ENCODE results near the gene PYROXD2.

Gene PYROXD2

GRCh38 chr10:98418665-98419468 is 3.9 kb upstream of the PYROXD2 start:
- TF ChIP-seq FOXM1 (IDR thresholded peaks at IDR 0.05; ENCODE audit: borderline replicate concordance, low read depth) (no peak), CREB1 (IDR thresholded peaks at IDR 0.05; ENCODE audit: low read depth) (no peak), REST (IDR thresholded peaks at IDR 0.05; ENCODE audit: low read depth) (no peak), ZBTB7A (IDR thresholded peaks at IDR 0.05; ENCODE audit: low read depth) (no peak), TAF1 (IDR thresholded peaks at IDR 0.05; ENCODE audit: low read depth) (no peak), TCF12 (IDR thresholded peaks at IDR 0.05; ENCODE audit: low read depth) (no peak), EP300 (IDR thresholded peaks at IDR 0.05; ENCODE audit: borderline replicate concordance) (no peak), EGR1 (IDR thresholded peaks at IDR 0.05) (no peak), MAX (IDR thresholded peaks at IDR 0.05) (no peak), USF1 (IDR thresholded peaks at IDR 0.05) (no peak), TEAD4 (IDR thresholded peaks at IDR 0.05) (no peak), RAD21 (IDR thresholded peaks at IDR 0.05; ENCODE audit: low read depth) (no peak), YY1 (IDR thresholded peaks at IDR 0.05; ENCODE audit: low read depth) (no peak)

GRCh38 chr10:98417973-98418664 is 3.1 kb upstream of the PYROXD2 start:
- no peak for TF ChIP-seq EP300 (IDR thresholded peaks at IDR 0.05; ENCODE audit: borderline replicate concordance)
- no peak for TF ChIP-seq MAX (IDR thresholded peaks at IDR 0.05)
- TF ChIP-seq FOXM1 (IDR thresholded peaks at IDR 0.05; ENCODE audit: borderline replicate concordance, low read depth), result no peak
- TF ChIP-seq ZBTB7A (IDR thresholded peaks at IDR 0.05; ENCODE audit: low read depth), result no peak
- no peak for TF ChIP-seq USF1 (IDR thresholded peaks at IDR 0.05)
- TF ChIP-seq CREB1 (IDR thresholded peaks at IDR 0.05; ENCODE audit: low read depth), result no peak
- TF ChIP-seq TAF1 (IDR thresholded peaks at IDR 0.05; ENCODE audit: low read depth), result no peak
- TF ChIP-seq EGR1 (IDR thresholded peaks at IDR 0.05), result no peak
- no peak for TF ChIP-seq NFIC (IDR thresholded peaks at IDR 0.05)
- TF ChIP-seq RAD21 (IDR thresholded peaks at IDR 0.05; ENCODE audit: low read depth), result no peak
- no peak for TF ChIP-seq CEBPB (IDR thresholded peaks at IDR 0.05)
- TF ChIP-seq YY1 (IDR thresholded peaks at IDR 0.05; ENCODE audit: low read depth), result no peak
- TF ChIP-seq TCF12 (IDR thresholded peaks at IDR 0.05; ENCODE audit: low read depth), result no peak
- no peak for TF ChIP-seq REST (IDR thresholded peaks at IDR 0.05; ENCODE audit: low read depth)
- TF ChIP-seq TEAD4 (IDR thresholded peaks at IDR 0.05), result no peak

GRCh38 chr10:98417481-98417959 is 2.5 kb upstream of the PYROXD2 start:
- no peak for TF ChIP-seq ZBTB7A (IDR thresholded peaks at IDR 0.05; ENCODE audit: low read depth)
- no peak for TF ChIP-seq TCF12 (IDR thresholded peaks at IDR 0.05; ENCODE audit: low read depth)

- no peak for TF ChIP-seq RAD21 (IDR thresholded peaks at IDR 0.05; ENCODE audit: low read depth)
- no peak for TF ChIP-seq TAF1 (IDR thresholded peaks at IDR 0.05; ENCODE audit: low read depth)
- TF ChIP-seq CREB1 (IDR thresholded peaks at IDR 0.05; ENCODE audit: low read depth), result no peak
- TF ChIP-seq NFIC (IDR thresholded peaks at IDR 0.05), result no peak
- TF ChIP-seq FOXM1 (IDR thresholded peaks at IDR 0.05; ENCODE audit: borderline replicate concordance, low read depth), result no peak
- no peak for TF ChIP-seq ZBTB7A (IDR thresholded peaks at IDR 0.05; ENCODE audit: low read depth)
- no peak for TF ChIP-seq USF1 (IDR thresholded peaks at IDR 0.05)
- TF ChIP-seq EP300 (IDR thresholded peaks at IDR 0.05; ENCODE audit: borderline replicate concordance), result no peak
- no peak for TF ChIP-seq CEBPB (IDR thresholded peaks at IDR 0.05)
- TF ChIP-seq REST (IDR thresholded peaks at IDR 0.05; ENCODE audit: low read depth), result no peak
- no peak for TF ChIP-seq TEAD4 (IDR thresholded peaks at IDR 0.05)
- no peak for TF ChIP-seq TCF12 (IDR thresholded peaks at IDR 0.05; ENCODE audit: low read depth)
- TF ChIP-seq EGR1 (IDR thresholded peaks at IDR 0.05), result no peak
- no peak for TF ChIP-seq MAX (IDR thresholded peaks at IDR 0.05)
- no peak for TF ChIP-seq YY1 (IDR thresholded peaks at IDR 0.05; ENCODE audit: low read depth)
These were observed 1.8 kb upstream of the PYROXD2 start for GRCh38 chr10:98416606-98417388.
